GM19023 (cell line): ENCODE data around the gene DCC.

ENCODE experiments used
- ATAC-seq: cut with Tn5 transposase; IDR thresholded peaks from one replicate; pipeline ENCODE4 v1.9.1; 2021; ENCODE audit warnings: mild to moderate bottlenecking, moderate library complexity; ENCODE audit not compliant: unreplicated experiment

DCC gene

DNA sequence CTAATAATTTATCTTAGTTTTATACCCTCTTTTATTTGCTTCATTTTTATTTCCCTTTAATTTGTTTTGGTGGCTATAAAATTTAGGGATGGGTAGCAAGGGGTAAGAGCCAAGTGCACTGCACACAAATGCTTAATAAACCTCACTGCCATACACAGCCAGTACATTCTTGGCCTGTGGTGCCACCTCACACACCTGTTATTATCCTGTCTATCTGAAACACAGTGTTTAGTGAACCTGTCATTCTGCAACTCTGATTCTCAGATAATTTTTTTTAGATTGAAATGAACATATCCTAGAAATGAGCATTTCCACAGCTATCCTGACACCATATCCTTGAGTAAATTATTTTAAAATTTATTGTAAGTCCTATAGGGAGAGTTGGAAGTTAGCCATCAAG lies 807.5 kb downstream of the DCC start:
- ATAC-seq, result no peak

DNA sequence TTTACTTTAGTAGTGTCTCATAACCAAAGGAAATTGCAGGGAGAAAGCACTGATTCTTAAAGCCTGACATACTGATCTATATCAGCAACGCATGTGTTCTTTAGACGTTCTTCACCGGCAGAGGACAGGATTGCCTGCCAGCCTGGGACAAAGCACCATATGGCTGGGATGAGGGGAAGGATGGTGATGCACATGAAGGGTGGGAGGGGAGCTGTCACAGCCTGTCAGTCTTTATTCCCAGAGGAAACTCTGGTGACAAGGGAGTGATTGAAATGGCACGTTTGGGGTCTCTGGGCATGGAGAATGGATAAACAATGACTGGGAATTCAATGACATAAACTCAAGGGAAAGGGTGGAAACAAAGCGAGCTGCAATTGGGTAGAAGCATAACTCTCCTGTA lies 808.1 kb downstream of the DCC start:
- no peak for ATAC-seq

DNA sequence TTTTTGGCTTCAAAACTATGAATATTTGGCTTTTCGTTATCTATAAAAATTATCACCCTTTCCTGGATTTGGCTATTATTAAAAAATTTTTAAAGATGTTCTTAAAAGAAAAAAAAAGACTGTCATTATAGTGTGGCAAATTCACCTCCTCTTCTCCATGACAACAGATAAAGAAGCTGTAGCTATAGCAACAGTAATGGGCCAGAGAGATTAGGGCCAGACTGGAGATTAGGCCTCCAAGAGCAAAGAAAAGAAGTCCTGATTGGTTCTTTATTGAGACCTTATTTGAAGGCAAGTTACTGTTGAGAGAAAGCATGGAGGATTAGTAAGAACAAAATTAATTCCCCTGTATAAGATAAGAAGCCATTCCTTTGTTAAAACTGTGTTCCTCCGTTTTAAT lies 812.5 kb downstream of the DCC start:
- ATAC-seq, result no peak

DNA sequence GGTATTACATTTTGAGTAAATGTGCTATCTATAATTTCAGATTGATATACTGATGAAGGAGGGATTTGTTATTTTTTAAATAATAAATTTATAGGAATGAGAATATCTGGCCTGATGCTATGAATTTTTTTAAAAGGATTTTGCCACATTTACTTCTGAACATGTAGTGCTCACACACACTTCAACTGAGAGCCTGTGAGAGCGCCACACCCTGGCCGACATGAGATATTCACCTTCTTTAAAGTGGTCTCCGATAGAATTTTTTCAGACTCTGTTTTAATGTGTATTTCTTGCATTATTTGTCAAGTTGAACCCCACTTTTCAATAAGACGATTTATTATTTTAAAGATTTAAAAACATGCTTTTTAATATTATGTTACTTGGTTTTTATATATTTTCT lies 813.3 kb downstream of the DCC start:
- ATAC-seq, result no peak

DNA sequence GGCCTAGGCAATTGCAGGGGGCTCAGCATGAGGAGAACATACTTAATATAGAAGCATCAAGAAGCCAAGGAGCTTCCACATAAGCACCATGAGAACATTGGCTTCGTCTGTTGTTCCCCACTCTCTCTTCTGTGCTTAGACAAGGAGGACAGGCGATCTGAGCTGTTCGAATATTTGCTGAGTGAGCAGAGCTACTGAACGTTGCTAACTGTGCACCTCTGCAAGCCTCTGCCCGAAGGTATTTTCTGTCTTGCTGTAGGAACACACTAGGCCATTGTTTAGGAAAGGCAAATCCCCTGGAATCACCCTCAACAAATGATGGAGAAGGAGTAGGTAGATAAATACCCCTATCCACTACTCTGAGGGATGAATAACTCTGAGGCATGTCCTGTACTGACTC lies 813.8 kb downstream of the DCC start:
- ATAC-seq, result no peak

DNA sequence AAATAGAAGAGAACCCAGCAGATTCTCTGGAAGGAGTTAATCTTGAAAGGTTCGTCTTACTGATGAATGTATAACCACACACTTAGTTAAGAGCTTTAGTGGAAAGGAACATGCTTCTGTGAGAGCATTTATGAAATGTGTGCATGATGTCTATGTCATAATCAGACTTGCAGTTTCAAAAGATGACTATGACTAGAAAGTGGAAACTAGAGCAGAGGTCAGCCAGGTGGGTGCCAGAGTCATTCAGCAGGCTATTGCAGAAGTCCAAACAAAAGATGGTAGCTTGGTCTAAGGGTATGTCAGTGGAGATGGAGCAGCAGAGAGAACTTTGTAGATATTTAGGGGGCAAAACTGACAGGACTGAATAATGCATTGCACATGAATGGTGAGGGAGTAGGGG lies 825.8 kb downstream of the DCC start:
- no peak for ATAC-seq

DNA sequence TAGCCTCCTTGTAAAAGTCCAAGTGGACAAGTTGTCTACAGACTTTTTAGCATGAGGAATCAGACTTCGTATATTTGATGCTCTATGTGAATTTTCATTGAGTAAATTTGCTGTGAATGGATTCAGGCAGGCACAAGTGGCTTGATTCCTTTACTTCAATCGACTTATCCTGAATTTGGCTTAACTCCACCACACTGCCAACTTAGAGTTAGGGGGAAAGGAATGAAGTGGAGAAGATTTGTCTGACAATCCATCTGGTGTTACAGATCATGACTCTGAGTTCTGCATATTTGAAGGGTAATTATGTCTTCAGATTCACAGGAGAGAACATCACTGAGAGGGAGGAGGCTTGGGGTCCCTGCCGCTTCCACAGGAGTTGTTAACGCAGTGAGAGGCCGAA lies 829.3 kb downstream of the DCC start:
- no peak for ATAC-seq

DNA sequence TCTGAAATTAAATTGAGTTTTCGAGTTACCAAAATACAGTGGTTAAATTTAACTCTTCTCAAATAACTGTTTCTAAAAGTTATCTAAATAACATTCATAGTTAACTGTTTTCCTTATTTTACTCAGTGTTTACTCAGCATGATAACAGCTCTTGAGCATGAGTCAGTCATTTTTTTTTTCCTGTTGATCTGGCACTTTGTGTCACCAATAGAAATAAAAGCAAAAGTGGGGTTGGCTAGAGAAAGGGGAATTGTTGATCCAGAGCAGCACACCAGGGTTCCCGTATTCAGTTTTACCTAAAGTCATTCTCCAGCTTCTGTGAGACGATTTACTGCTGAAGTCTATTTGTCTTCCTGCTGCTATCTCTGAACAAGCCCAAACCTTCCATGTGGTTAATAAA lies 851.6 kb downstream of the DCC start:
- no peak for ATAC-seq

DNA sequence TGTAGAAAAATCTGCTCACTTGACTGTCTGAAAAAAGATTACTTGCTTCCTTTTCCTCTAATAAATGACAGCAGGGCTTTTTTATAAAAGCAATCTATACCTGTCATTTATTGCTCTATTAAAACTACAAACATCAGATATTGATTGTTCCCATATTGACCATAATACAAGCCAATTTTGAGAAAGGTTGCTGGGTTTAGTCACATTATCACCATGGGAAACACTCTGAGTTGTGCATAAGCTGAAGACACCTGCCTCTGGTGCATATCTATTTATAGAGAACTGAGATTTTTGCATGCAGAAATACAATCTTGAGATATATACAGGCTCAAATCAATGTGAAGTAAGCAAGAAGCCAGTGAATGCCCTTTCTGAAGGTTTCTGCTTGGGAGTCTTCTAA lies 853.9 kb downstream of the DCC start:
- no peak for ATAC-seq

DNA sequence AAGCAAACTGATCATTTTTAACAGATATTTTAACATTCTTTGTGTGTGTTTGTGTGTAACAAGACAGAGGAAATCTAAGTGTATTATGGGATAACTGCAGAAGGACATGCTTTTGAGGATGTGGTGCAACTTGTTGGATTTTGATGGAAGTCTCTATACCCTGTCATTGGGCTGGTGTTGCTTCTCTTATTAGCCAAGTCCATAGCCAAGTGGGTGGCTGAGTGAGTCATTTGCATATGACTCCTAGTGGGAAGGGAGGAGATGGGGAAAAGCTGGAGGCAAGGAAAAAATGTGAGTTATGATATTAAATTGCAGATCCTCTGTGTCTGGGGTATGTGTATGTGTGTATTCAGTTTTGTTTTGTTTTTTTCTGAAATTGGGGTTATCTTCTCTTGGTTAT lies 879.9 kb downstream of the DCC start:
- ATAC-seq, result no peak

DNA sequence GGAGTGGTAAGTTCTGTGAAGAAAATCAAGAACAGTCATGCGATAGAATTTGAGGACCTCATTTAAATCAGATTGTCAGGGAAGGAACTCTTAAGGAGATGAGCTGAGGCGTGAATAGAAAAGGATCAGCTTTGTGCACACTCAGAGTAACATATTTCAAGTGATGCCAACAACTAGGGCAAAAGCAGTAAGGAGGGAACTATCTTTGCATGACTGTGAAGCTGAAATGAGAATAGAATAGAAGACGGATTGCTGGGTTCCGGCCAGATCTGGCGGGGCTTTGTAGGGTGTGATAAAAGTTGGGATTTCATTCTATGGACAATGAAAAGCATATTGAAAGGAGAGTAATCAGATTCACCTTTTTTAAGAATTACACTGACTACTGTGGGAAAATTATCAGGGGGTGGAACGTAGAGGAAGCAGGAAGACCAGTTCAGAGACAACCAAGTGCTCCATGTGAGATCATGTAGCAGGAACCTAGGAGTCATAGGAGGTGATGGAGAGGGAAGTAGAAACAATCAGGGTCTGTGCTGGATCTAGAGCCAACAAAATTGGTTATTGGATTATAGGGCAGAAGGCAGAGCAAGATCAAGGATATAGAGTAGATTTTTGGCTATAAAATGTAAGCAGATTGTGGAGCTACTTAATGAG lies 884.3 kb downstream of the DCC start:
- ATAC-seq, result no peak

DNA sequence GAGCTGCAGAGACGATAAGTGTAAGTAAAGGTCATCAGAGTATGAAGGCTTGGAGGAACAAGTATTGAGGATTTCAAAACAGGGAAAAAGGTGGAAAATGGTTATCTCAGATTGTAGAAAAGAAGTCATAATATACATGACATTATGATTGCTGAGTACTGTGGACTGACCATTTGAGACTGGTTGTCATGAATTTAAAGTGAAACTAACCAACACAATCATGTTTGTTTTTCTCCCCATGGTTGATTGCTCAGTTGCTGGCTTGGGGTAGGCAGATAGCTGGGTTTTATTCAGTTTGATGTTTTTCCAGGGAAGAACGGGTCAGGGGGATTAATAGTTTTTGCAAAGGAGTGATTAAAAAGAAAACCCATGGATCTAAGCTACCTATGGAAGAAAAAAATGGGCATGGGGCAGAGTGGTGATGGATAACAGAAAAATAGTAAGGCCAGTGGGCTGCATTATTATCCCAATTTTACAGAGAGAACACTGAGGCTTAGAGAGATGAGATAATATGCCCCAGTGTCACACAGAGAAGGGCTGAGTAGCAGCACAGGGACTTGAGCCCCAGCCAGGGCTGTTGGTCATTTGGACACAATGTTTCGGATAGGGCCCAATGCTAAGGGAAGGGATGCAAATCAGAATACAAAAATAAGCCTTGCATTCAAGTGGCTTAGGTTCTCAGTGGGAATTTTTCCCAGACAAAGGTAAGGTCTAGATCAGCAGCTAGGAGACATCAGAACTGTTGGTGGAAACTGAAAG lies 885.7 kb downstream of the DCC start:
- ATAC-seq, result no peak

DNA sequence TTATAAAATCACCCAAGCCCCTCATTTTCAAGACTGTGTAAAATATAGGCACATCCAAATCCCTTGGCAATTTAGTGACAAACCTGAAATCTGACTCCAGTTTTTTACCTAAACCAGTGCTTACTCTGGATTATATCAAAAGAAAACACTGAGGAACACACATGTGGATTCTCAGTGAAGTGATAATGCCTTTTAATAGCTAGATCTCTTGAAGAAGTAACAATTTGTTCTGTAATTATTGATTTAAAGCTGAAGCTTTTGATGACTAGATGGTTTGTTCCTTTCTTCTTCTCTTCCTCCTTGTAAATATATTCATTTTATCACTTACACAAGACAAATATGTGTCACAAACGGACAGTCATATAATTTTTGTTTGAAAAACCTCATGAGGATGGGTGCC lies 894.6 kb downstream of the DCC start:
- no peak for ATAC-seq

DNA sequence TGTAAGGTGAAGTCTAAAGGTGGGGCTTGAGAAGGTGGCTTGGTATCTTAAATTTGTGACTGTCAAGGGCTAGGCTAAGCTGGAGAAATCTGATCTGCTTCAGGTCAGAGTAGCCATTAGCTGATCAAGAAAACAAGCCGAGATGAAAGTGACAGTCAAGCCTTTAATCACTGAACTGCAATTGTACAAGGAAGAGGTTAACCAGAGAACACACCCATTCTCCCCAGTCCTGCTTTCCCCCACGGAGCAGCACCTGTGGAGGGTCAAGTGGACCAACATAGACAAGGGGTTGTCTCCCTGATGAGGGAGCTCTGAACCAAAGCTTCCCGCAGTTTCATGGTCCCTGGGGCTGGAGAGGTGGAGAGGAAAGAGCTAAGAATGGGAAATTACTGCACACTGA lies 901.2 kb downstream of the DCC start:
- no peak for ATAC-seq

DNA sequence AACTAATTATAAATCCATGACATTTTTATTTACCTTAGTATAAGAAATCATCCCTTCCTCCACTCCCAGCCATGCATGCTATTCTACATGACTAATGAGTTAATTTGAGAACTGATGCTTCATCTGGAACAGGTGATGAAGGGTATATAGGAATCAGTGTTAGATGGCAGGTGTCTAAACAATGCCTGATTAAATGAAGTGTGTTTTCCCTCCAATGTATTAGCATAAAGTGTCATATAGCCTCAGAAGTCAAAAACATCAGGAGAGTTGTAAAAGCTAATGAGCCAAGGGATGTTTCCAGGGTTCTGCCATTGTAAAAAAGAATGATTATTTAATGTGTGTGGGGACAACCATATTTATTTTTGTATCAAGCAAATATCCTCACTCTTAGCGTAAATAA lies 913.8 kb downstream of the DCC start:
- ATAC-seq, result no peak

DNA sequence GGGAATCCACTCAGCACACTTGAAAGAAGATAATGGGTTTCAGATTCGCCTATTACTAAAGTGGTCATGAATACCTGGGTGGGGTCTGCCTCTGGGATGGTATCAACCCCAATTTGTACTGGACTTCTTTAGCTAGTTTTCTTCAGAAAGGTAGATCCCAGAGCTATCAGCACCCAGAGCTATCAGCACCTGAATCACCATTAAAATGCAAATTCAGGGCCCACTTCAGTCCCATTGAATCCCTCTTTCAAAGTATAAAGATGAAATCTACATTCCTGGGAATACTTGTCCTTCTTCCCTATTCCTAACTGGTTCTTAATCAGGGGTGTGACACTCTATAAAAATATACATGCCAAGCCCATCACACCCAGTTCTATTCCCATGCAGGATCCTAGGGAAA lies 914.3 kb downstream of the DCC start:
- no peak for ATAC-seq

DNA sequence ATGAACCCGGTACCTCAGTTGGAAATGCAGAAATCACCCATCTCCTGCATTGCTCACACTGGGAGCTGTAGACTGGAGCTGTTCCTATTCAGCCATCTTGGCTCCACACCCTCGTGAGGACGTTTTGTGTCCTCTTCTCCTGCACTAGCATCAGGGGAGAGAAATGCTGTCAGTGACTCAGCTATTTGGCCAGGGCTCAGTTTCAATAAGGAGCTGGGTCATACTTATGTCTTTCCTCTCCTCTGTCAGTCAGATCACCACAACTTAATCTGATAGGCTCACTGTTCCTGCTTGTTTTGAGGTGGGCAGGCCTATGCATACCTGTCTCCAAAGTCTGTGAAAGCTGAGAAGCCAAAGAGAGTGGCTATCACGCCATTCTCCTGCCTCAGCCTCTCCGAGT lies 921.2 kb downstream of the DCC start:
- ATAC-seq, result no peak

DNA sequence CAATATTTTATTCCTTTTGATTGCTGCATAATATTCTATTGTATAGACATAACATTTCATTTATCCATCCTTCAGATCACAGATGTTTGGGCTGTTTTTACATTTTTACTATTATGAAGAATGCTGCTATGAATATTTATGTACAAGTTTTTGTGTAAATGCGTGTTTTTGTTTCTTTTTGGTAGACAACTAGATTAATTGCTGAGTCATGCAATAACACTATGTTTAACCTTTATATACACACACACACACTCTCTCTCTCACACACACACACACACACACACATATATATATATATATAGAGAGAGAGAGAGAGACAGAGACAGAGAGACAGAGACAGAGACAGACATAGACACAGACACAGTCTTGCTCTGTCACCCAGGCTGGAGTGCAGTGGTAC lies 926.9 kb downstream of the DCC start:
- ATAC-seq, result no peak

DNA sequence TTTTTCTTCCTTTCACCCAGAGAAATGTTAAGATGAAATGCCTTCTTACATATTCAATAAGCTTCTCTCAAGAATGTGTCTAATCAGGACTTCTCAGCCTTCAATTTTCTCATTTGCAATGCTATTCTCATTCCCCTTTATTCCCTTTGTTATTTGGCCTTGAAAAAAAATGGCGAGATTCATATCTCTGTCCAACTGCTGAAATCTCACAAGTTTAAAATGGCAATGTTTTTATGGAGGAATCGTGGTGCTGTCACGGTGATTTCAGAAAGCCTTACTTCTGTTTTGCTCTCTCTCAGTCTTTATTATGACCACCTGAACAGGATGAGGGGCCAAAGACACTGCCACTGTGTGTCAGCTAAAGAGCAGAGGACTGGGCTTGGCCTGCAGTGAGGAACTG lies 928.5 kb downstream of the DCC start:
- no peak for ATAC-seq

DNA sequence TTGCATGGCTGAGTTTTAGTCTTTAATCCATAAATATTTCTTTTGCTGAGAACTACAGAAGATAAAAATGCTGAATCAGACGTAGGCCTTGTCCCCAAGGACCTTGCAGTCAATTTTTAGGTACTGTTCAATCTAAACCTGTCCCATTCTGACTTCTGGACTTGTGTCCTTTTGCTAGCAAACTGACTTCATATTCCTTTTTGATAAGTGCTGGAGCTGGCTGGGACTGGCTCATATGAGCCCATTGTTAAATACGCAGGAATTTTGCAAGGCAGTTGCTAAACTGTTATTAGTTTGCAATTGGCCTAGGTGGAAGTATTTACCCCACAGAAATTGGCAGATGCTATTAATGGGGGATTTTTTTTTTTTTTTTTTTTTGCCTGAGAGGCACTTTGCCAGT lies 941.4 kb downstream of the DCC start:
- ATAC-seq, result no peak

DNA sequence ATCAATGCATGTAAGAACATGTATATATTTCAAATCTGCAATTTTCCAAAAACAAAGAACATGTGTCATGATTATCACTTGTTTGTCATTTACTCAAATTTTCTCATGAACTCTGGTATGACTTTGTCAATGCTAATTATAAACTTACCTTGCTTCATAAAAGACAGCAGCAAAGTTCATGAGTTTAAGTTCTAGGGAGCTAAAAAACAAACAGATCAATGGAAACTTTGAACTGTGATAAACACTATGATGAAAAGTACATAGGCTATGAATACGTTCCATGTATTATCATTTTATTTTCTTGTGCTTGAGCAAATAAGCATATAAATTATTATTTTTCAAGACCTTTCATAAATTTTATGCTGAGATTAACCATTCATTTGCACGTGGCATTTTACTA lies 943.7 kb downstream of the DCC start:
- no peak for ATAC-seq

DNA sequence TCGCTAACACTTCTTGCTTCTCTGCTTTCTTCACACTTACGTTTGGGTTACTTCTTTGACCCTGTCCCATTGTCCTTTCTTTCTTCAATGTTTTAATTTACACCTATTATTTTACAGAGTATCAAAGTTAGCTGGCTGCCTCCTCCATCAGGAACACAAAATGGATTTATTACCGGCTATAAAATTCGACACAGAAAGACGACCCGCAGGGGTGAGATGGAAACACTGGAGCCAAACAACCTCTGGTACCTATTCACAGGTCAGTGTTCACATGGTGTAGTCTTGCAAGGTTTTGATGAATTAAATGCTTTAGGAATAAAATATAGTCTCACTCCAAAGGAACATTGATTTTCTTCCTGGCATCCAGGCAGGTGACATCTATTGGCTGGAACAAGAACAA lies 965.5 kb downstream of the DCC start:
- ATAC-seq, result no peak

DNA sequence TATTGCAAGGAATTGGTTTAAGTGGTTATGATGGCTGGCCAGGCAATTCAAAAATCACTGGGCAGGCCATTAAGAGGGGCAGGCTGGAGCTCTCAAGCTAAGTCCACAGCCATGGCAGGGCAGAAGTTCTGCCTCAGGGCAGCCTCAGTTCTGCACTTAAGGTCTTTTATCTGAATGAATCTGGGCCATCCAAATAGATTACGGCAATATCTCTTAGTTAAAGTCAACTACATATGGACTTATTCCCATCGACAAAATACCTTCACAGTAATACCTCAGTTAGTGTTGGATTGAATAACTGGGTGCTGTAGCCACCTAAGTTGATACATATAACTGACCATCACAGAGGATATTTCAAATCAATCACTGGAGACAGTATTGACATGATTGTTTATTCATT lies 979.6 kb downstream of the DCC start:
- ATAC-seq, result no peak
